GM23338 (cell line): ENCODE measurements around the gene MITF. TPM values are rescaled to one million over a fixed set of nuclear protein-coding genes. Genes with fewer than 3 reads are reported as not detected.

Experiments
- ATAC-seq: fragments of 200-7000 bp; cut with Tn5 transposase; 3 replicates; pipeline ENCODE4 v1.9.1; 2020
- DNase-seq: peaks from one replicate; pipeline ENCODE4 v3.0.0-alpha.2; 2015; ENCODE audit warnings: low spot score
- H2AFZ ChIP-seq: fragments of 200-600 bp; sonication (generic); 2 replicates; pipeline ENCODE4 v1.8.0; 2016; ENCODE audit warnings: antibody characterized with exemption, mild to moderate bottlenecking, moderate library complexity
- H3F3A ChIP-seq: fragments of 200-600 bp; sonication (generic); replicated peaks from 2 replicates; pipeline ENCODE4 v1.8.0; 2017; ENCODE audit warnings: antibody characterized with exemption, mixed run types, low read depth
- H3K27ac ChIP-seq: fragments of 200-600 bp; sonication (generic); 2 replicates; pipeline ENCODE4 v1.6.1; 2016; ENCODE audit warnings: low read depth
- H3K27me3 ChIP-seq: fragments of 200-600 bp; sonication (generic); 2 replicates; pipeline ENCODE4 v1.8.0; 2016; ENCODE audit warnings: mild to moderate bottlenecking, mixed run types, moderate library complexity; ENCODE audit not compliant: insufficient read depth
- H3K36me3 ChIP-seq: fragments of 200-600 bp; sonication (generic); 2 replicates; pipeline ENCODE4 v1.8.0; 2016; ENCODE audit warnings: mild to moderate bottlenecking; ENCODE audit not compliant: insufficient read depth
- H3K4me1 ChIP-seq: fragments of 200-600 bp; sonication (generic); 2 replicates; pipeline ENCODE4 v1.8.0; 2016; ENCODE audit warnings: mild to moderate bottlenecking, moderate library complexity; ENCODE audit not compliant: insufficient read depth
- H3K4me2 ChIP-seq: fragments of 200-600 bp; sonication (generic); 2 replicates; pipeline ENCODE4 v1.7.1; 2017; ENCODE audit warnings: mixed run types
- H3K4me3 ChIP-seq: fragments of 200-600 bp; sonication (generic); 2 replicates; pipeline ENCODE4 v1.6.1; 2016; ENCODE audit warnings: mixed run types
- H3K79me2 ChIP-seq: fragments of 200-600 bp; sonication (generic); replicated peaks from 2 replicates; pipeline ENCODE4 v1.8.0; 2017; ENCODE audit warnings: mild to moderate bottlenecking; ENCODE audit not compliant: insufficient read depth
- H3K9me2 ChIP-seq: fragments of 200-600 bp; sonication (generic); 2 replicates; pipeline ENCODE4 v1.8.0; 2017; ENCODE audit not compliant: insufficient read depth
- H4K20me1 ChIP-seq: fragments of 200-600 bp; sonication (generic); replicated peaks from 2 replicates; pipeline ENCODE4 v1.8.0; 2017; ENCODE audit warnings: mild to moderate bottlenecking; ENCODE audit not compliant: insufficient read depth
- H3K27ac Mint-ChIP-seq: 2 replicates; pipeline ENCODE4 v1.8.0; 2020; ENCODE audit warnings: inconsistent platforms, mild to moderate bottlenecking, moderate library complexity, mixed read lengths
- H3K27me3 Mint-ChIP-seq: 3 replicates; pipeline ENCODE4 v1.8.0; 2022; ENCODE audit warnings: low read depth, mild to moderate bottlenecking, moderate library complexity, mixed read lengths, inconsistent platforms; ENCODE audit not compliant: insufficient read depth, poor library complexity
- H3K36me3 Mint-ChIP-seq: 3 replicates; pipeline ENCODE4 v1.8.0; 2021; ENCODE audit warnings: low read depth, mild to moderate bottlenecking, inconsistent platforms, moderate library complexity, mixed read lengths
- H3K4me1 Mint-ChIP-seq: 3 replicates; pipeline ENCODE4 v1.8.0; 2020; ENCODE audit warnings: mild to moderate bottlenecking, inconsistent platforms, mixed read lengths
- H3K4me3 Mint-ChIP-seq: 3 replicates; pipeline ENCODE4 v1.8.0; 2021; ENCODE audit warnings: moderate library complexity, mild to moderate bottlenecking, inconsistent platforms, mixed read lengths
- H3K9me3 Mint-ChIP-seq: 3 replicates; pipeline ENCODE4 v1.8.0; 2020; ENCODE audit warnings: moderate library complexity, mild to moderate bottlenecking, inconsistent platforms, mixed read lengths
- CREB1 ChIP-seq: fragments of 250-450 bp; sonication (Bioruptor Pico); IDR thresholded peaks from 2 replicates; pipeline ENCODE4 v1.5.0; 2020; ENCODE audit warnings: low read depth, mild to moderate bottlenecking, moderate library complexity
- CTCF ChIP-seq, 2 experiments: fragments of 200-600 bp in 1 of 2; sonication (generic) in 1 of 2; conservative IDR thresholded peaks; 2 replicates each; pipeline versions ENCODE4 v1.5.1 to v1.6.1; 2016 to 2017; ENCODE audit warnings: antibody characterized with exemption in 2 of 2, low read depth in 2 of 2, mild to moderate bottlenecking in 2 of 2, moderate library complexity in 1 of 2
- ETS1 ChIP-seq: IDR thresholded peaks from 2 replicates; pipeline ENCODE4 v1.6.1; 2016; ENCODE audit warnings: antibody characterized with exemption
- JUNB ChIP-seq: IDR thresholded peaks from one replicate; pipeline ENCODE4 v1.6.1; 2016; ENCODE audit warnings: antibody characterized with exemption; ENCODE audit not compliant: unreplicated experiment
- NANOG ChIP-seq: IDR thresholded peaks from 2 replicates; pipeline ENCODE4 v1.6.1; 2016; ENCODE audit warnings: antibody characterized with exemption, borderline replicate concordance
- POLR2AphosphoS5 ChIP-seq: IDR thresholded peaks from 2 replicates; pipeline ENCODE4 v1.6.1; 2016; ENCODE audit warnings: antibody characterized with exemption, low read depth
- REST ChIP-seq: IDR thresholded peaks from one replicate; pipeline ENCODE4 v1.6.1; 2018; ENCODE audit warnings: antibody characterized with exemption; ENCODE audit not compliant: unreplicated experiment
- STAT1 ChIP-seq: IDR thresholded peaks from one replicate; pipeline ENCODE4 v1.6.1; 2016; ENCODE audit warnings: antibody characterized with exemption; ENCODE audit not compliant: unreplicated experiment
- ZNF114 ChIP-seq: fragments of 250-450 bp; sonication (Bioruptor Pico); IDR thresholded peaks from 2 replicates; pipeline ENCODE4 v1.5.0; 2020; ENCODE audit warnings: mild to moderate bottlenecking, moderate library complexity
- polyA plus RNA-seq: library from polyadenylated mRNA; unstranded; fragments of >200 nt; fragmentation: Nextera tagmentation; extraction: Ambion mirVana; gene quantifications from 2 replicates; pipeline ENCODE4 v1.2.1, GENCODE V29; 2016
- total RNA-seq: library from RNA; depleted of rRNA; stranded (reverse); fragments of >200 nt; shearing (Covaris generic); gene quantifications from 2 replicates; pipeline ENCODE4 v1.2.3, GENCODE V29; 2014

Gene MITF
- total and polyA plus RNA-seq, 2 experiments from 2014 or later: 1.9 to 2.4 TPM

GRCh38 chr3:69720824-69721223 lies 18.4 kb upstream of the MITF start:
- Histone ChIP-seq H3K4me3 (no peak overlapping the region), H3K36me3 (no peaks in the 10 kb centered on the region), H2AFZ (no peak overlapping the region), H3K27me3 (no peaks in the 10 kb centered on the region), H4K20me1 (no peaks in the 10 kb centered on the region), H3K9me2 (0 out of 2 replicates have a peak, but pooled peaks cover 4% of the 10 kb centered on the region), H3K4me2 (no peak overlapping the region), H3K4me1 (peaks cover 17% of the 10 kb centered on the region), H3K27ac (no peak overlapping the region), H3F3A (no peaks in the 10 kb centered on the region), H3K79me2 (no peaks in the 10 kb centered on the region)
- Mint-ChIP-seq H3K27ac (no peak overlapping the region), H3K4me3 (no peak overlapping the region), H3K9me3 (no peaks in the 10 kb centered on the region), H3K4me1 (peaks cover 20% of the 10 kb centered on the region), H3K36me3 (no peaks in the 10 kb centered on the region), H3K27me3 (peaks cover 7% of the 10 kb centered on the region)
- ATAC-seq (no peak), DNase-seq (no peak)
- TF ChIP-seq CREB1 (CRISPR knock-in tag) (no peak), ZNF114 (CRISPR knock-in tag) (no peak), STAT1 (no peak), REST (no peak), CTCF (conservative IDR thresholded peaks at IDR 0.05; ENCODE audit: low read depth in 2 of 2) (no peak), POLR2AphosphoS5 (no peak)

GRCh38 chr3:69723389-69723788 lies 15.9 kb upstream of the MITF start:
- H3K27me3 ChIP-seq: no peaks in the 10 kb centered on the region
- Mint-ChIP-seq H3K27me3 (peaks cover 7% of the 10 kb centered on the region), H3K36me3 (no peaks in the 10 kb centered on the region), H3K4me3 (no peak overlapping the region), H3K4me1 (peaks cover 20% of the 10 kb centered on the region), H3K27ac (no peak overlapping the region), H3K9me3 (no peaks in the 10 kb centered on the region)
- no peaks in the 10 kb centered on the region for H4K20me1 ChIP-seq
- no peak overlapping the region for H3K4me2 ChIP-seq
- no peak overlapping the region for H2AFZ ChIP-seq
- H3K27ac ChIP-seq: no peak overlapping the region
- DNase-seq (no peak), ATAC-seq (no peak)
- no peak overlapping the region for H3K4me3 ChIP-seq
- no peaks in the 10 kb centered on the region for H3K36me3 ChIP-seq
- peaks cover 17% of the 10 kb centered on the region for H3K4me1 ChIP-seq
- H3K9me2 ChIP-seq: 0 out of 2 replicates have a peak, but pooled peaks cover 4% of the 10 kb centered on the region
- no peaks in the 10 kb centered on the region for H3K79me2 ChIP-seq
- no peaks in the 10 kb centered on the region for H3F3A ChIP-seq
- TF ChIP-seq POLR2AphosphoS5 (no peak), ZNF114 (CRISPR knock-in tag) (no peak), NANOG (no peak), JUNB (no peak), CTCF (conservative IDR thresholded peaks at IDR 0.05; ENCODE audit: low read depth in 2 of 2) (no peak), ETS1 (no peak)
